ENCODE measurements around the gene KCTD20. TPM values are rescaled to one million over a fixed set of nuclear protein-coding genes. Genes with fewer than 3 reads are reported as not detected.

Gene KCTD20
- total and polyA plus RNA-seq, 9 of the 15 experiments (the other 6 are each of a cell fraction or from before 2014, with no cell fraction given) = 28.9 to 160 (median 70.6) TPM

DNA sequence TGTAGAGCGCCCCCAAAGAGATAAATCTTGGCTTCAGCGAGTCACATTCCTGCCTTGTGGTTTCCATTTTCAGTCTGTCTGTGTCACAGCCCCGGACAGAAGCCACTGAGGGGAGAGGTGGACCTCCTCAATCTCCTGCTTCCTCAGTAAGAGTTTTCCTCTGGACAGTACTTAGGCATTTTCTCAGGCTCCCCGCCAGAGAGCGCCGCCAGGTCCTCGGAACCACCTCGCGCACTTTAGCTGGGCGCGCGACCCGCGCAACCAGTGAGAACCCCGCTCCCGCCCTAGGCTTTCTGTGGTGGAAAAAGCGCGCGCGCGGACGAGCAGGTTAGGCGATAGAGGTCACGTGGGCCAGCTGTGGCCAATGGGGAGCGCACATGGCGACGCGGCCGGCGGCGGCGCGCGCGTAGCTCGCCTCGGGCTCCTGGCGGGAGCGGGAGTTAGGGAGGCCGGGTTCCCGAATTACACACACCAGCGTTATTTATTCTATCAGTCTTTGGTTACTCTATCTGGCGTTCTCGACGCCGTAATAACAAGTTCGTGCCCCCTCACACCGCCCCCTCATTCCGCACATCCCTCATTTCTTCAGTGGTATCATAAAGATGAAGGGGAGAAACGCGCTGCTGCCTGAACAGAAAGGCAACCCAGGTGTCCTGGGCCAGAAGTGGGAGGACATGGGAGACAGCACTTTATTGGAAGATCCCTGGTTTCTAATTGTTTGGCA is 19.5 kb upstream of the KCTD20 start (continued):
- TF ChIP-seq RFX5 (IDR thresholded peaks at IDR 0.05; ENCODE audit: low read depth, low read length) (no peak), LARP7 (IDR thresholded peaks at IDR 0.05) (no peak), ATF7 (IDR thresholded peaks at IDR 0.05) (peak; percentile 88), SP2 (IDR thresholded peaks at IDR 0.05; ENCODE audit: extremely low read depth, low read depth, low read length, poor library complexity, severe bottlenecking) (no peak), ATF1 (CRISPR knock-in tag; IDR thresholded peaks at IDR 0.05) (no peak), ATF1 (tag; IDR thresholded peaks at IDR 0.05) (peak; percentile 90), TCF7L2 (IDR thresholded peaks at IDR 0.05; ENCODE audit: low read depth, low read length) (no peak), L3MBTL2 (IDR thresholded peaks at IDR 0.05) (peak; percentile 96), ZNF146 (CRISPR knock-in tag; IDR thresholded peaks at IDR 0.05; ENCODE audit: unreplicated experiment) (no peak), ZNF232 (CRISPR knock-in tag; IDR thresholded peaks at IDR 0.05) (no peak), CAMTA2 (CRISPR knock-in tag; conservative IDR thresholded peaks at IDR 0.05) (no peak), ASH1L (IDR thresholded peaks at IDR 0.05; ENCODE audit: borderline replicate concordance, low read depth, partially characterized antibody) (peak; percentile 60), HDGF (IDR thresholded peaks at IDR 0.05) (no peak), ZNF830 (CRISPR knock-in tag; IDR thresholded peaks at IDR 0.05) (no peak), TCF3 (CRISPR knock-in tag; IDR thresholded peaks at IDR 0.05) (peak; percentile 42; the same call in 1 of the 2 replicates), KLF16 (IDR thresholded peaks at IDR 0.05) (peak; percentile 46; the same call in 1 of the 2 replicates), IRF1 (CRISPR knock-in tag; IDR thresholded peaks at IDR 0.05; ENCODE audit: borderline replicate concordance) (no peak), RBM34 (IDR thresholded peaks at IDR 0.05; ENCODE audit: borderline replicate concordance, insufficient read depth, low read length) (no peak)
- TF ChIP-seq, protein P1, sequence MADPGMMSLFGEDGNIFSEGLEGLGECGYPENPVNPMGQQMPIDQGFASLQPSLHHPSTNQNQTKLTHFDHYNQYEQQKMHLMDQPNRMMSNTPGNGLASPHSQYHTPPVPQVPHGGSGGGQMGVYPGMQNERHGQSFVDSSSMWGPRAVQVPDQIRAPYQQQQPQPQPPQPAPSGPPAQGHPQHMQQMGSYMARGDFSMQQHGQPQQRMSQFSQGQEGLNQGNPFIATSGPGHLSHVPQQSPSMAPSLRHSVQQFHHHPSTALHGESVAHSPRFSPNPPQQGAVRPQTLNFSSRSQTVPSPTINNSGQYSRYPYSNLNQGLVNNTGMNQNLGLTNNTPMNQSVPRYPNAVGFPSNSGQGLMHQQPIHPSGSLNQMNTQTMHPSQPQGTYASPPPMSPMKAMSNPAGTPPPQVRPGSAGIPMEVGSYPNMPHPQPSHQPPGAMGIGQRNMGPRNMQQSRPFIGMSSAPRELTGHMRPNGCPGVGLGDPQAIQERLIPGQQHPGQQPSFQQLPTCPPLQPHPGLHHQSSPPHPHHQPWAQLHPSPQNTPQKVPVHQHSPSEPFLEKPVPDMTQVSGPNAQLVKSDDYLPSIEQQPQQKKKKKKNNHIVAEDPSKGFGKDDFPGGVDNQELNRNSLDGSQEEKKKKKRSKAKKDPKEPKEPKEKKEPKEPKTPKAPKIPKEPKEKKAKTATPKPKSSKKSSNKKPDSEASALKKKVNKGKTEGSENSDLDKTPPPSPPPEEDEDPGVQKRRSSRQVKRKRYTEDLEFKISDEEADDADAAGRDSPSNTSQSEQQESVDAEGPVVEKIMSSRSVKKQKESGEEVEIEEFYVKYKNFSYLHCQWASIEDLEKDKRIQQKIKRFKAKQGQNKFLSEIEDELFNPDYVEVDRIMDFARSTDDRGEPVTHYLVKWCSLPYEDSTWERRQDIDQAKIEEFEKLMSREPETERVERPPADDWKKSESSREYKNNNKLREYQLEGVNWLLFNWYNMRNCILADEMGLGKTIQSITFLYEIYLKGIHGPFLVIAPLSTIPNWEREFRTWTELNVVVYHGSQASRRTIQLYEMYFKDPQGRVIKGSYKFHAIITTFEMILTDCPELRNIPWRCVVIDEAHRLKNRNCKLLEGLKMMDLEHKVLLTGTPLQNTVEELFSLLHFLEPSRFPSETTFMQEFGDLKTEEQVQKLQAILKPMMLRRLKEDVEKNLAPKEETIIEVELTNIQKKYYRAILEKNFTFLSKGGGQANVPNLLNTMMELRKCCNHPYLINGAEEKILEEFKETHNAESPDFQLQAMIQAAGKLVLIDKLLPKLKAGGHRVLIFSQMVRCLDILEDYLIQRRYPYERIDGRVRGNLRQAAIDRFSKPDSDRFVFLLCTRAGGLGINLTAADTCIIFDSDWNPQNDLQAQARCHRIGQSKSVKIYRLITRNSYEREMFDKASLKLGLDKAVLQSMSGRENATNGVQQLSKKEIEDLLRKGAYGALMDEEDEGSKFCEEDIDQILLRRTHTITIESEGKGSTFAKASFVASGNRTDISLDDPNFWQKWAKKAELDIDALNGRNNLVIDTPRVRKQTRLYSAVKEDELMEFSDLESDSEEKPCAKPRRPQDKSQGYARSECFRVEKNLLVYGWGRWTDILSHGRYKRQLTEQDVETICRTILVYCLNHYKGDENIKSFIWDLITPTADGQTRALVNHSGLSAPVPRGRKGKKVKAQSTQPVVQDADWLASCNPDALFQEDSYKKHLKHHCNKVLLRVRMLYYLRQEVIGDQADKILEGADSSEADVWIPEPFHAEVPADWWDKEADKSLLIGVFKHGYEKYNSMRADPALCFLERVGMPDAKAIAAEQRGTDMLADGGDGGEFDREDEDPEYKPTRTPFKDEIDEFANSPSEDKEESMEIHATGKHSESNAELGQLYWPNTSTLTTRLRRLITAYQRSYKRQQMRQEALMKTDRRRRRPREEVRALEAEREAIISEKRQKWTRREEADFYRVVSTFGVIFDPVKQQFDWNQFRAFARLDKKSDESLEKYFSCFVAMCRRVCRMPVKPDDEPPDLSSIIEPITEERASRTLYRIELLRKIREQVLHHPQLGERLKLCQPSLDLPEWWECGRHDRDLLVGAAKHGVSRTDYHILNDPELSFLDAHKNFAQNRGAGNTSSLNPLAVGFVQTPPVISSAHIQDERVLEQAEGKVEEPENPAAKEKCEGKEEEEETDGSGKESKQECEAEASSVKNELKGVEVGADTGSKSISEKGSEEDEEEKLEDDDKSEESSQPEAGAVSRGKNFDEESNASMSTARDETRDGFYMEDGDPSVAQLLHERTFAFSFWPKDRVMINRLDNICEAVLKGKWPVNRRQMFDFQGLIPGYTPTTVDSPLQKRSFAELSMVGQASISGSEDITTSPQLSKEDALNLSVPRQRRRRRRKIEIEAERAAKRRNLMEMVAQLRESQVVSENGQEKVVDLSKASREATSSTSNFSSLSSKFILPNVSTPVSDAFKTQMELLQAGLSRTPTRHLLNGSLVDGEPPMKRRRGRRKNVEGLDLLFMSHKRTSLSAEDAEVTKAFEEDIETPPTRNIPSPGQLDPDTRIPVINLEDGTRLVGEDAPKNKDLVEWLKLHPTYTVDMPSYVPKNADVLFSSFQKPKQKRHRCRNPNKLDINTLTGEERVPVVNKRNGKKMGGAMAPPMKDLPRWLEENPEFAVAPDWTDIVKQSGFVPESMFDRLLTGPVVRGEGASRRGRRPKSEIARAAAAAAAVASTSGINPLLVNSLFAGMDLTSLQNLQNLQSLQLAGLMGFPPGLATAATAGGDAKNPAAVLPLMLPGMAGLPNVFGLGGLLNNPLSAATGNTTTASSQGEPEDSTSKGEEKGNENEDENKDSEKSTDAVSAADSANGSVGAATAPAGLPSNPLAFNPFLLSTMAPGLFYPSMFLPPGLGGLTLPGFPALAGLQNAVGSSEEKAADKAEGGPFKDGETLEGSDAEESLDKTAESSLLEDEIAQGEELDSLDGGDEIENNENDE (IDR thresholded peaks at IDR 0.05; ENCODE audit: low read depth, low read length) = no peak
